Effector CD4-positive, alpha-beta T cell (primary cell): Measurements from ENCODE around the gene CABP7. TPM values are rescaled to one million over a fixed set of nuclear protein-coding genes. Genes with fewer than 3 reads are reported as not detected.

Experiments
- DNase-seq: peaks from one replicate; pipeline ENCODE4 v3.0.0-alpha.2; 2020
- total RNA-seq: gene quantifications from one replicate; lab custom pipeline; 2026; lab: John Stamatoyannopoulos, UW

Gene CABP7
- not detected for total RNA-seq

GRCh38 chr22:29719899-29720645 lies at the start of gene CABP7:
TSS of gene CABP7 (plus strand) at chr22:29720003. CDS start at chr22:29720425, 422 bp downstream.
- DNase-seq, result no peak

GRCh38 chr22:29670626-29671025 lies 49.2 kb upstream of the CABP7 start:
- no peak for DNase-seq

- no peak for DNase-seq
These were observed 46.3 kb upstream of the CABP7 start for GRCh38 chr22:29673361-29674066.

GRCh38 chr22:29674121-29674520 lies 45.7 kb upstream of the CABP7 start:
- DNase-seq, result no peak

- DNase-seq, result no peak
These were observed 40.5 kb upstream of the CABP7 start for GRCh38 chr22:29679316-29679715.

GRCh38 chr22:29683536-29683935 lies 36.3 kb upstream of the CABP7 start:
- no peak for DNase-seq

- DNase-seq, result no peak
These were observed 35.6 kb upstream of the CABP7 start for GRCh38 chr22:29684244-29684643.

- no peak for DNase-seq
These were observed 30.5 kb upstream of the CABP7 start for GRCh38 chr22:29689206-29689879.

GRCh38 chr22:29689880-29690213 lies 30.0 kb upstream of the CABP7 start:
- DNase-seq, result no peak

GRCh38 chr22:29690476-29690875 lies 29.3 kb upstream of the CABP7 start:
- DNase-seq, result no peak

- DNase-seq, result no peak
These were observed 28.0 kb upstream of the CABP7 start for GRCh38 chr22:29691636-29692326.

- no peak for DNase-seq
These were observed 27.5 kb upstream of the CABP7 start for GRCh38 chr22:29692327-29692640.

- DNase-seq, result no peak
These were observed 26.6 kb upstream of the CABP7 start for GRCh38 chr22:29693161-29693560.

GRCh38 chr22:29693671-29694070 lies 26.1 kb upstream of the CABP7 start:
- no peak for DNase-seq

- no peak for DNase-seq
These were observed 24.5 kb upstream of the CABP7 start for GRCh38 chr22:29695129-29695926.

GRCh38 chr22:29697853-29698598 lies 21.8 kb upstream of the CABP7 start:
- no peak for DNase-seq

- no peak for DNase-seq
These were observed 19.4 kb upstream of the CABP7 start for GRCh38 chr22:29700206-29700899.

GRCh38 chr22:29700900-29701154 lies 19.0 kb upstream of the CABP7 start:
- no peak for DNase-seq

GRCh38 chr22:29701155-29701999 lies 18.4 kb upstream of the CABP7 start:
- no peak for DNase-seq
